Measurements from ENCODE around the gene RILPL2. TPM values are rescaled to one million over a fixed set of nuclear protein-coding genes. Genes with fewer than 3 reads are reported as not detected.
A peak's percentile ranks its signal among the peaks of the same experiment; 100 is the strongest.

The RILPL2 gene
- total RNA-seq, 1 donor from 2014 or later, result 2.8 TPM

GRCh38 chr12:123397400-123397799, 39.1 kb downstream of the RILPL2 start:
- no peak overlapping the region for H3K27ac Mint-ChIP-seq (ENCODE audit: unreplicated experiment)
- no peak overlapping the region for H3K4me3 Mint-ChIP-seq (ENCODE audit: unreplicated experiment)
- no peaks in the 10 kb centered on the region for H3K4me1 Mint-ChIP-seq (ENCODE audit: unreplicated experiment)
- no peaks in the 10 kb centered on the region for H3K9me3 Mint-ChIP-seq (ENCODE audit: unreplicated experiment)
- TF ChIP-seq, protein P1, sequence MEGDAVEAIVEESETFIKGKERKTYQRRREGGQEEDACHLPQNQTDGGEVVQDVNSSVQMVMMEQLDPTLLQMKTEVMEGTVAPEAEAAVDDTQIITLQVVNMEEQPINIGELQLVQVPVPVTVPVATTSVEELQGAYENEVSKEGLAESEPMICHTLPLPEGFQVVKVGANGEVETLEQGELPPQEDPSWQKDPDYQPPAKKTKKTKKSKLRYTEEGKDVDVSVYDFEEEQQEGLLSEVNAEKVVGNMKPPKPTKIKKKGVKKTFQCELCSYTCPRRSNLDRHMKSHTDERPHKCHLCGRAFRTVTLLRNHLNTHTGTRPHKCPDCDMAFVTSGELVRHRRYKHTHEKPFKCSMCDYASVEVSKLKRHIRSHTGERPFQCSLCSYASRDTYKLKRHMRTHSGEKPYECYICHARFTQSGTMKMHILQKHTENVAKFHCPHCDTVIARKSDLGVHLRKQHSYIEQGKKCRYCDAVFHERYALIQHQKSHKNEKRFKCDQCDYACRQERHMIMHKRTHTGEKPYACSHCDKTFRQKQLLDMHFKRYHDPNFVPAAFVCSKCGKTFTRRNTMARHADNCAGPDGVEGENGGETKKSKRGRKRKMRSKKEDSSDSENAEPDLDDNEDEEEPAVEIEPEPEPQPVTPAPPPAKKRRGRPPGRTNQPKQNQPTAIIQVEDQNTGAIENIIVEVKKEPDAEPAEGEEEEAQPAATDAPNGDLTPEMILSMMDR (IDR thresholded peaks at IDR 0.05; ENCODE audit: unreplicated experiment), result no peak
- peaks cover 27% of the 10 kb centered on the region for H3K36me3 Mint-ChIP-seq (ENCODE audit: low read depth, unreplicated experiment)
- DNase-seq (ENCODE audit: low spot score), result no peak
- H3K27me3 Mint-ChIP-seq (ENCODE audit: unreplicated experiment), result peaks cover 5% of the 10 kb centered on the region

GRCh38 chr12:123396954-123397353, 39.5 kb downstream of the RILPL2 start:
- TF ChIP-seq, protein P1 (IDR thresholded peaks at IDR 0.05; ENCODE audit: unreplicated experiment), result no peak
- H3K36me3 Mint-ChIP-seq (ENCODE audit: low read depth, unreplicated experiment), result peaks cover 26% of the 10 kb centered on the region
- peaks cover 5% of the 10 kb centered on the region for H3K27me3 Mint-ChIP-seq (ENCODE audit: unreplicated experiment)
- H3K27ac Mint-ChIP-seq (ENCODE audit: unreplicated experiment), result no peak overlapping the region
- H3K4me1 Mint-ChIP-seq (ENCODE audit: unreplicated experiment), result no peaks in the 10 kb centered on the region
- no peak overlapping the region for H3K4me3 Mint-ChIP-seq (ENCODE audit: unreplicated experiment)
- H3K9me3 Mint-ChIP-seq (ENCODE audit: unreplicated experiment), result no peaks in the 10 kb centered on the region
- no peak for DNase-seq (ENCODE audit: low spot score)

GRCh38 chr12:123396543-123396942, 39.9 kb downstream of the RILPL2 start:
- no peak for DNase-seq (ENCODE audit: low spot score)
- H3K9me3 Mint-ChIP-seq (ENCODE audit: unreplicated experiment), result no peaks in the 10 kb centered on the region
- H3K4me3 Mint-ChIP-seq (ENCODE audit: unreplicated experiment), result peak overlapping the region; percentile 7
- TF ChIP-seq, protein P1 (IDR thresholded peaks at IDR 0.05; ENCODE audit: unreplicated experiment), result no peak
- H3K36me3 Mint-ChIP-seq (ENCODE audit: low read depth, unreplicated experiment), result peaks cover 29% of the 10 kb centered on the region
- H3K27me3 Mint-ChIP-seq (ENCODE audit: unreplicated experiment), result peaks cover 5% of the 10 kb centered on the region
- H3K4me1 Mint-ChIP-seq (ENCODE audit: unreplicated experiment), result no peaks in the 10 kb centered on the region
- H3K27ac Mint-ChIP-seq (ENCODE audit: unreplicated experiment), result no peak overlapping the region

DNA sequence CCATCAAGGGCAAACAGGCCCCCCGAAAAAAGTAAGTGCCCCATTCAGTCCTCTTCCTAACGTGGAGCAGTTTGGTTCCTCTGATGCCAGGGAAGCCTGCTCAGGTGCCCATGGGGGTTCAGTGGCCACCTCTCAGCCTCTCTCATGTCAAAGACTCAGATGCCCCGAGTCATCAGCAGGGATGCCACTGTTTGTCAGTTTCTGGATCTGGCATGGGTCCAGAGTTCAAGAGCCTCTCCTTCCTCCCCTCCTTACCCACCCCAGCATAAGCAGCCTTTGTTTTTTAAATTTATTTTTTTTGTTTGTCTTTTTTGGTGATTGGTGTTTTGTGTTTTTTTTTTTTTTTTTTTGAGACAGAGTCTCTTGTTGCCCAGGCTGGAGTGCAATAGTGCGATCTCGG, 41.2 kb downstream of the RILPL2 start:
- Mint-ChIP-seq H3K36me3 (ENCODE audit: low read depth, unreplicated experiment) (peaks cover 37% of the 10 kb centered on the region), H3K4me3 (ENCODE audit: unreplicated experiment) (peak overlapping the region; percentile 65), H3K4me1 (ENCODE audit: unreplicated experiment) (peaks cover 9% of the 10 kb centered on the region), H3K9me3 (ENCODE audit: unreplicated experiment) (no peaks in the 10 kb centered on the region), H3K27me3 (ENCODE audit: unreplicated experiment) (peaks cover 10% of the 10 kb centered on the region), H3K27ac (ENCODE audit: unreplicated experiment) (no peak overlapping the region)
- no peak for DNase-seq (ENCODE audit: low spot score)
- TF ChIP-seq, protein P1 (IDR thresholded peaks at IDR 0.05; ENCODE audit: unreplicated experiment), result no peak

DNA sequence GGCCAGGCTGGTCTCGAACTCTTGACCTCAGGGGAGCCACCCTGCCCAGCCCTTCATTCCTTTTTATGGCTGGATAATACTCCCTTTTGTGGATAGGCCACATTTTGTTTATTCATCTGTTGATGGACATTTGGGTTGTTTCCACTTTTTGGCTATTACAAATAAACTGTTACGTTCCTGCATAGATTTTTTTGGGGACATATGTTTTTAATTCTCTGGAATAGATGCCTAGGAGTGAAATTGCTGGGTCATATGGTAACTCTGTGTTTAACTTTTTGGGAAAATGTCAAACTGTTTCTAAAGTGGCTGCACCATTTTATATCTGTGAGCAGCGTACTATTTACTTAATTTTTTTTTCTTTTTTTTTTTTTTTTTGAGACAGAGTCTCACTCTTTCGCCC, 42.7 kb downstream of the RILPL2 start:
- no peak overlapping the region for H3K27ac Mint-ChIP-seq (ENCODE audit: unreplicated experiment)
- peaks cover 34% of the 10 kb centered on the region for H3K36me3 Mint-ChIP-seq (ENCODE audit: low read depth, unreplicated experiment)
- DNase-seq (ENCODE audit: low spot score), result no peak
- TF ChIP-seq, protein P1 (IDR thresholded peaks at IDR 0.05; ENCODE audit: unreplicated experiment), result no peak
- no peak overlapping the region for H3K4me3 Mint-ChIP-seq (ENCODE audit: unreplicated experiment)
- peaks cover 13% of the 10 kb centered on the region for H3K4me1 Mint-ChIP-seq (ENCODE audit: unreplicated experiment)
- no peaks in the 10 kb centered on the region for H3K9me3 Mint-ChIP-seq (ENCODE audit: unreplicated experiment)
- H3K27me3 Mint-ChIP-seq (ENCODE audit: unreplicated experiment), result peaks cover 11% of the 10 kb centered on the region

Measured in endothelial cell (in vitro differentiated cells).